ENCODE measurements around the gene JAKMIP1.

DNA sequence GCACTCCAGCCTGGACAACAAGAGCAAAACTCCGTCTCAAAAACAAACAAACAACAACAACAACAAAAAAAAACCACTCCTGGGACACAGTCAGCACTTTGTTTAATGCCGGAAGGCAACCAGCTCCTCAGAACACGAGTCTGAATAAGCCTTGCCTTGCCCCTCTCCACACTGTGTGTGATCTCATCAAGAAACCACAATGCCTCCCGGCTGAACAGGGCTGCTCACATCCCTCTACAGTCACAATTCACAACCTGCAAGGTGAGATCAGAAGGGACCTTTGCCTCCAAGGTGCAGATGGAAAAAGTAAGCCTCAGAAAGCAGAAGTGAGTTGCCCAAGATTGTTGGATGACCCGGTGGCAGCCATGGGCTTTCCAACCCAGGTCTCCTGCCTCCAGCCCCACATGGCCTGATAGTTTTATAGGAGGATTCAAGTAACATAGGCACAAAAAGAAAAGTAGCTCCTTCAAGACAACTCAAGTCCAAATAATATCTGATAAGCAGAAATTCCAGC, 80.8 kb downstream of the JAKMIP1 start:
- TF ChIP-seq EZH2 (IDR thresholded peaks at IDR 0.05; ENCODE audit: low read depth) = no peak
- TF ChIP-seq, protein P1, sequence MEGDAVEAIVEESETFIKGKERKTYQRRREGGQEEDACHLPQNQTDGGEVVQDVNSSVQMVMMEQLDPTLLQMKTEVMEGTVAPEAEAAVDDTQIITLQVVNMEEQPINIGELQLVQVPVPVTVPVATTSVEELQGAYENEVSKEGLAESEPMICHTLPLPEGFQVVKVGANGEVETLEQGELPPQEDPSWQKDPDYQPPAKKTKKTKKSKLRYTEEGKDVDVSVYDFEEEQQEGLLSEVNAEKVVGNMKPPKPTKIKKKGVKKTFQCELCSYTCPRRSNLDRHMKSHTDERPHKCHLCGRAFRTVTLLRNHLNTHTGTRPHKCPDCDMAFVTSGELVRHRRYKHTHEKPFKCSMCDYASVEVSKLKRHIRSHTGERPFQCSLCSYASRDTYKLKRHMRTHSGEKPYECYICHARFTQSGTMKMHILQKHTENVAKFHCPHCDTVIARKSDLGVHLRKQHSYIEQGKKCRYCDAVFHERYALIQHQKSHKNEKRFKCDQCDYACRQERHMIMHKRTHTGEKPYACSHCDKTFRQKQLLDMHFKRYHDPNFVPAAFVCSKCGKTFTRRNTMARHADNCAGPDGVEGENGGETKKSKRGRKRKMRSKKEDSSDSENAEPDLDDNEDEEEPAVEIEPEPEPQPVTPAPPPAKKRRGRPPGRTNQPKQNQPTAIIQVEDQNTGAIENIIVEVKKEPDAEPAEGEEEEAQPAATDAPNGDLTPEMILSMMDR (conservative IDR thresholded peaks at IDR 0.05) = no peak

Measured in PC-9 (cell line).